HG02588 (cell line): ENCODE measurements around the gene KIAA1549.
"Not testable (repeated sequence)": the region's sequence is repeated elsewhere in the genome, so short reads cannot be mapped to it uniquely, and the experiment has no call there.

Experiments
- ATAC-seq: cut with Tn5 transposase; IDR thresholded peaks from one replicate; pipeline ENCODE4 v1.9.1; 2021; ENCODE audit warnings: mild to moderate bottlenecking, moderate library complexity; ENCODE audit not compliant: unreplicated experiment

The KIAA1549 gene

DNA sequence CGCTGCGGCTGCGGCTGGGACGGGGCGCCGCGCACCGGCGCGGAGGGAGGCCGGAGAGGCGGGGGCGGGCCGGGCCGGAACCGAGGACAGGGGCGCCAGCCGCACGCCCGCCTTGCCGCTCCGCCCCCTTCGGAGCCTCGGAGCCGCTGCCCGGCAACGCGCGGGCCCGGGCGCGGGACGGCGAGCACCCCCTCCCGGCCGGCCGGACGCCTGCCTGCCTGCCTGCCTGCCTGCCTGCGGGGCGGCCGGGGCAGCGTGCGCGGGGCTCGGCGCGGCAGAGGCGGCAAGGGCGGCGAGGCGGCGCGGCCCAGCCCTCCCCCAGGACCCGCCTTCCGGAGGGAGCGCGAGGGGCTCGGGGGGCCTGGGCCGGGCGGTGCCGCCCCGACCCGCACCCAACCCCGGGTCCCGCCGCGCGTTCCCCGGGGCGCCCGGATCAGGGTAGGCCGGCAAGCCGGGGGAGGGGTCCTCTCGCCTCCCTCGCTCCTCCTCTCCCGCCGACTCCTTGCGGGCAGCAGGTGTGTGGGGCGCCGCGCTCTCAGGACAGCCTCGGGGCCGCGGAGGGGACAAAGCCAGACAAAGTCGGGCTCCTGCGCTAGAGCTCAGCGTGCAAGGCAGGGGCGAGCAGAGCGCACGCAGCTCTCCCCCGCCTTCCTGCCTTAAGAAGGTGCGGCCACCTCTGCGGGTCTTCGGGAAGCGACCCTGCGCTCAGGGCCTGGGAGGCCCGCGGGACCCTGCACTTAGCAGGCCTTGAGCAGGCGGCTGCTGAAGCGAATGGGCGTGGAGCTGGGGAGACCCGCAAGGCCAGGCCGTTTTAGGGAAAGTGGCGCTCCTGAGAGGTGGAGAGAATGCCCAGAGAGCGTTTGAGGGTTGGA, at the start of gene KIAA1549:
TSS of gene KIAA1549 (minus strand) at position 58 of the 872 bp plus-strand sequence. CDS start 120 bp downstream, outside the sequence.
- ATAC-seq = peak; percentile 93

DNA sequence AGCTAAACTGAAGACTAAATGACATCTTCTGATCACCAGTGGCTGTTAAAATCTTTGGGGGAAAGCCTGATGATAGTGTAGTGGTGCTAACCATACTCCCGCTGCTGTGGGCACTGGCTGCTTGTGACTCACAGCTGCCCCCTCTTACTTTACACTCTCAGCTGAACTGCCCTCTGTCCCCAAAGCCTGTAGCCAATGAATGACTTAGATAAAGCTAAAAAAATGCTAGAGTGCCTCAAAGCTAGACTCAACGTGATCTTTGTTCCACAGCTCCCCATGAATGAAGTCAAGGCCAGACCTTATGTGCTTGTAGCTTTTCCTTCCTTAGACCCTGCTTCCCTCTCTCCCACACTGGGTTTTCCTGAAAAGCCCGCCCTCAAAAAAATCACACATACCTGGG, 48.2 kb upstream of the KIAA1549 start:
- ATAC-seq = no peak

DNA sequence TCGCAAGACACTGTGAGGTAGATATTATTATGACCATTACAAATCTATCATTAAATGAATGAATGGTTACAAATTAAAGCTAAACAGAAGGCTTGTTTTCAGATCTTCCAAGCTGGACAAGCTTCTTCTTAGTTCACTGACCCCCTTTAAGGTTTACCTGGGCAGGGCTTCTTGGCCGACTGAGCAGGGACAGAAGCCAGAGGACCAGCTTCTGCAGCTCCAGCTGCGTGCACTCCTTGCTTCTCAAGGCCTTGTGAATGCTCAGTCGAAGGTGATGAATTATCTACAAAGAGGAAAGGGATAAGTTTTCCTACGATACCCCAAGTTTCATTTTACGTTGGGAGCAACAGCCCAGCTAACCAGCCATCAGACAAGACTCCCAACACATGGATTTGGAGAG, 45.4 kb upstream of the KIAA1549 start:
- ATAC-seq = no peak

DNA sequence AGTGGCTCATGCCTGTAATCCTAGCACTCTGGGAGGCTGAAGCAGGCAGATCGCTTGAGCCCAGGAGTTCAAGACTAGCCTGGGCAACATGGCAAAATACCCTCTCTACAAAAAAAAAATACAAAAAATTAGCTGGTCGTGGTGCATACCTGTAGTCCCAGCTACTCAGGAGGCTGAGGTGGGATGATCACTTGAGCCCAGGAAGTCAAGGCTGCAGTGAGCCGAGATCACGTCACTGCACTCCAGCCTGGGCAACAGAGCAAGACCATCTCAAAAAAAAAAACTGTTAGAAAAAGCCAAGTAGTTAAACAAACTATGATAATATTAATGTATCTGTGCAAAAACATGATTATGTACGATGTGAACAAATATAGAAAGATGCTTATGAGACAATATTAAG, 44.7 kb upstream of the KIAA1549 start:
- ATAC-seq = not testable (repeated sequence)

DNA sequence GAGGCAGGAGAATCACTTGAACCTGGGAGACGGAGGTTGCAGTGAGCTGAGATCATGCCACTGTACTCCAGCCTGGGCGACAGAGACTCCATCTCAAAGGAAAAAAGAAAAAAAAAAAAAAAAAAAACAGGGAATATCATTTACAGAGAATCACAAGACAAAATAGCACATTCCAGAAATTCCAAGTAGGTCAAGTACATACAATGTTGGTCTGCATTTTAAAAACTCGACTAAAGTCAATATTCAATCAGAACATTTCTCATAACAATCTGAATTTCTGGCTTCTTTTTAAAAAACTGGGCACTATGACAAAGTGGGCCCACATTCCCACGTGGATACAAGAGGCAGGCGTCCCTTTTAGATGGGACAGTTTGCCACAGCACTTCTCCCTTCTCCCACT, 41.9 kb upstream of the KIAA1549 start:
- ATAC-seq = no peak

DNA sequence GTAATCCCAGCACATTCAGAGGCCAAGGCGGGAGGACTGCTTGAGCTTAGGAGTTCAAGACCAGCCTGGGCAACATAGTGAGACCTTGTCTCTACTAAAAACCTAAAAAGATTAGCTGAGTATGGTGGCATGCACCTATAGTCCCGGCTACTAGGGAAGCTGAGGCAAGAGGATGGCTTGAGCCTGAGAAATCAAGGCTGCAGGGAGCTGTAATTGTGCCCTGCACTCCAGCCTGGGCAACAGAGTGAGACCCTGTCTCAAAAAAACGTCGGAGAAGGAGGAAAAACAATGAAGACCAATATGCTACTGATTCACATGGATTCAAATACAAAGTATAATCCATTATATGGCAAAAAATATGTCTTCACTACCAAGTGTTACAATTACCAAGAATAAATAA, 41.1 kb upstream of the KIAA1549 start:
- no peak for ATAC-seq

DNA sequence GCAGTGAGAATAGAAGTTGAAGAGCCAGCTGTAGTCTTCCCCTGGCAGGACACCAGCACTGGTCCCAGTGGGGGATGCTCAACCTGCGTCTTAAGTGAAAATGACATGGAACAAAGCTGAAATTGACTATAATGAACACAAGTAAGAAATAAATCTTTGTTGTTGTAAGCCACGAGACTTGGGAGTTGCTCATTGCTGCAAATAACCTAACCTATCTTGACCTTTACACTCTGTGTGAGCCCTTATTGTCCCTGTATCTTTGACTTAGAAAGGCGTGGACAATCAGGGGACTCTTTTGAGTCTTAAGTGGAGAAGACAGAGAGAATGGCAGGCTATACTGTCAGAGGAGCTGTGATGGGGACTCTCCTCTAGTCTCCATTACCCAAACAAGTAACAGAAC, 37.7 kb upstream of the KIAA1549 start:
- no peak for ATAC-seq

DNA sequence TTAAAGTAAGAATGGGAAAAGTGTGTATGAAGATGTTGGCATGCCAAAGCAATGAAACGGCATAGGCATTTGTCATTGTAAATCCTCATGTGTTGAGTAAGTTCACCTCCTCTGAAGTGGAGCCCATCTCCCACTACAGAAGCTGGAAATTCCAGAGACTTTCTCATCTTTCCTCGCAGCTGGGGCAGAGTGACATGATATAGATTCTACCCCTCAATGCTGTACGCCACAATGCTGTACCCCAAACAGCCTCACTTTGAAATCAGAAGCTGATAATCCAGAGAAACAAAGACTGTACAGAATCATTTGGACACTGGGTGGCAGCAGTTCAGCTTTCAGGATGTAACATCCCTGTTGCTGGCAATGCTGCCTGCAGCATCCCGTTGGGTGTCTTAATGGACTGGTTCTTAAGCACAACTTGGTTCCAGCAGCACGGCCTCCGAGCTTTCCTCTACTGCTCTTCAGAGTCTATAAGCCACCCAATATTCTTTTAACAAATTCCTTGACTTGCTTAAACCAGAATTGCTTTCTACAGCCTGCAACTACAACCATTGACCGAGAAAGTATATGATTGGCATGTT, 35.8 kb upstream of the KIAA1549 start:
- peak; percentile 58 for ATAC-seq

DNA sequence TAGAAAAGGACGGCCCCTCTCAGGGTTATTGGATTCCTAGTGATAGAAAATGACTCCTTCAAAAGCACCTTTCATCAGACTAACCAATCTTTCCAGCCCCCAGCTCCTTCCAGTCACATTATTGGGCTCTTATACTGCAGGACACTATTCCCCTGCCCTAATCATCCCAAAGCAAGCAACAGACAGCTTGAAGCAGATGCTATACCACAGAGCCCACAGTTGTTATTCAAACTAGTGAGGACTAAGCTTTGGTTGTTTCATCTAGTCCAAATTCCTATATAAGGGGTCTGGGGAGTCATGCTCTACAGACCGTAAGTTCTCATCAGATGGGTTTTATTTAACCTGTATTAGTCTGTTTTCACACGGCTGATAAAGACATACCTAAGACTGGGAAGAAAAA, 30.2 kb upstream of the KIAA1549 start:
- no peak for ATAC-seq

DNA sequence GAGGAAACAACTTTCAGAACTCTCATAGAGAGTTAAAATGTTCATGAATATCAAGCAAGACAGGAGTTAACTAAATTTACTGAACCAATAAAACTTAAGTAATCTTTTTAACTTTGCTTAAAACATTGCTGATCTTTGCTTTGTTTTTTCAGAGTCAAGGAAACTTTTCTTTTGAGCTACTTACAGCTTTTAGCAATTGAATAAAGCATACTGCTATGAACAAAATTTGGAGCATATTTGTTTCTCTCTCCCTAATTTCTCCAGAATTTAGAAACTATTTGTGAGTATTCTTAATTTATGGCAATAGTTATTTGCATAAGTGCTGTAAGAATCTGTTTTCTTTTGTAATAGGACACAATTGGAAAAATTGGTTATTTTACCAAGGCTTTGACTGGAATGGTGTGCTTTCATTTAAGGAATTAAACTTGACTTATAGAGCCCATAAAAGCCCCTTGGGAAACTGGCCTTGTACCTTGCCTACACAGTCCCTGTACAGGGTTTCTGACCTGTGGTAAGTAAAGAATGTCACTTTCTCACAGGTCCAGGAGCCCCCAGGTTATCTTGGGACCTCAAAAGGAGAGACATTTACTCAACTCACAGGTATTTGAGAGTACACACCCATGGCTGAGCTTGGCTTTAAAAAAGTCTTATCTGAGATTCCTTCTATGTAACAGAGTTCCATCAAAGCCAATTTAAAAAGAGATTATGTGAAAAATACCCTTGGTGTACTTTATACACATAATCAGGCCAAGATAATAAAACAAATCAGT, 23.3 kb upstream of the KIAA1549 start:
- no peak for ATAC-seq

DNA sequence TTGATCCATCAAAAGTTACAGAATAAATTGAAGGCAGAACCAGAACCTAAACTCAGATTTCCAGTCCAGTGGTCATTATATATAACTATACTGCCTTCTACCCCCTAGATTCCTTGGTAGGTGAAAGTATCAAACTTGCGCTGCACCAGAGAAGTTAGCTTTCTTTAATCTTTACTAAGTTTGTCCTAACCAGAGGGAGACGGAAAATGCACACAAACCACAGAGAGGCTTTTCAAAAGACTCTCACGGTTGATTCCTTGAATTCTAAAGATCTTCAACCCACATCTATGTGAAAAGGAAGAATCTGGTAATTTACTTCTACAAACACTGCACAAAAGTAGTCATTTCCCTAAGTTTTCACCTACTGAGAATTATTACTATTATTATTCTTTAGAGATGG, 18.2 kb upstream of the KIAA1549 start:
- no peak for ATAC-seq

DNA sequence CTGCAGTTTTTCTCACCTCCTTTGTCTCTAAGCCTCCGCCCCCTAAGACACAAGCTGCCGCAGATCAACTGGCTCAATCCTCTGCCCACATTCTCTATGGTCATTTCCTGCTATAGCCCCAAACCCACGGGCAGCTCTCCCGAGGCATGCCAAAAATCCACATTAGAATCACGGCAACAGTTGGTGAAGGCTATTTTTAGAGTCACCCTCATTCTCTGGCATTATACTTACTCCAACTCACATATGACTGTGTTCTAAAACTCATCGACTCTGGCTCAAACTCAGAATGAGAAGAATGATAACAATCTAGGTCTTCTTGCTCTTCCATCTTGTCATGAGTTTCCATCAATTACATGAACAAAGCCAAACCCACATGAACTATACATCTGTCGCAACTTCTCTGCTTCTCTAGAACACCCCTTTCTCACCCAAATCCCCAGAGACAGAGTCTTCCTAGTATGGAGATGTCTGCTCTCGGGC, 10.9 kb upstream of the KIAA1549 start:
- no peak for ATAC-seq

DNA sequence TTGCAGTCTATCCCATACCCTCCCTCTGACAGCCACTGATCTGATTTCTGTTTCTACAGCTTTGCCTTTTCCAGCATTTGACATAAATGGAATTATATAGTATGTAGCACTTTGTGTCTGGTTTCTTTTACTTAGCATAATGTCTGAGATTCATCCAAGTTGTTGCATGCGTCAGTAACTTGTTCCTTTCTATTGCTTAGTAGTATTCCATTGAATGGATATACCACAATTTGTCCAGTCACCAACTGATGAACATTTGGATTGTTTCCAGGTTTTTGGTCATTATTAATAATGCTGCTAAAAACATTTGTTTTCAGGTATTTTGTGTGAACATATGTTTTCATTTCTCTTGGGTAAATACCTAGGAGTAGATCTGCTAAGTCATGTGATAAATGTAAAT, 6.5 kb upstream of the KIAA1549 start:
- no peak for ATAC-seq

DNA sequence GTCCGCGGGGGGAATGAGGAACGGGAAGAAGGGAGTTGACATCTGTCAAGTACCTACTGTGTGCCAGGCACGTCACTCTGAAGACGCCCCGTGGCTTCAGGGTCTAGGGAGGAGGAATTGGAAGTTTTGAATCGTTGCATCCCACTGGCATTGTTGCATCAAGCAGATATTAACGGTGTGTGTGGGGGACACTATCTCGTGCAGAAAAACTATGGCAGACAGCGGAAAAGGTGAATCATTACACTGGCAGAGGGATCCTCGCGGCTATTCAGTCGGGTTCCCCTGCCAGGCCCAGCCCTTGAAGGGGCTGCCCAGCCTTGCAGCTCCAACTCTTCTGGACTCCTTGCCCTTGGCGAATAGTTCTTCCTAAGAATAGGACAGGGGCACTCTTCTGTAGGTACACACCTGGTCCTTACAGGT, 1.0 kb upstream of the KIAA1549 start:
- ATAC-seq = no peak

DNA sequence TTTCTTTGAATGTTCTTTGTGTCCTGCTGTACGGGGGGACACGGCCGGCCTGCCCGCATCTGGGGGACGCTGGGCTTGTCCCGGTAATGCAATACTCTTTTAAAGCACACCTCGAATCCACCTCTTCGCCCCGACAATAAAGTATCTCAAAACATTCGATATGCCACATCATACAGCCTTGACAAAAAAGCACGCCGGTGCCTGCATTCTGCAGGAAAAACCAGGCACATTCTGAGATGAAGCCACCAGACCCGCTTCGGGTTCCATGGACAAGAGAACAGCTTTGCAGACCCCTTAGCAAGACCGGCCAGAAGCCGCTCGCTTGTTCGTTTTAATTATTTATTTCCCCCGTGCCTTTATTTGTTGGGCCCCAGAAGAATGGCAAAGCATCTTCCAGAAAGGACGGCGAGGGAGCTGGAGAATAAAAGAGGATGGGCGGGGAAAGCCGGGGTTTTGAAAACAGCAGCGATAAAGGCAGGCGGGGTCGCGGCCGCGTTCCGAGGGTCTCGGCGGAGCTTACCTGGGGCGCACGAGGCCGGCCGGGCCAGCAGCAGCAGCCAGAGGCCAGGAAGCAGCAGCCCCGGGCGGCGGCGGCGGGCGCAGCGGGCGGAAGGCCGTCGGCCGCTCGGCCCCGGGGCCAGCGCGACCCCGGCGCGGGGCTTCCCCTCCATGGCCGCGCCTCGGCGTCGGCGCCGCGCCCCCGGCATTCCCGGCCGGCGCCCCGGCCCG, 462 bp downstream of the KIAA1549 start:
- ATAC-seq = peak; percentile 41

DNA sequence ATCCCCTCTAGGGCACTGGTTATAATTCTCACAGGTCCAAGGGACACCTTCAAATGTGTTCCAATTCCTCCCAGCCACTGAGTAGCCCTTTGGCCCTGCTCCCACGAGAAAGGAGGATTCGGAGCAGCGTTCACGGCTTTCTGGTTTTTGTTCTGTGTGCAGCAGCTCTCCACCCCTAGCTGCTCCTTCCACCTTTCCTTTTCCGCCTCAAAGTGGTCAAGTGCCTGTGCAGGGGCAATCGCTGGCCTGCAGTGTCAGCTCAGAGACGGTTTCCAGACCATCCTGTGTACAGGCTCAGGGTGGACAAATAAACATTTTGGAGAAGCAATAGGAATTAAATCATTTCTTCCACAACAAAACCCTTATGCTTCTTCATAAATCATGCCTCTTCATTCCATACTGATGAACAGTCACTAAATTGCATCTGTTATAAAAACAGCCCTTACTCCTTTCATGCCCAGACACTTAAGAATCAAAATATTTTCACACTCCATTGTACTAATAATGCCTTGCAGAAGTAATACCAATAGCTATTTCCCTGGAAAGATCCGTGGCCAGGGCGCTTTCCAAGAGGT, 1.1 kb downstream of the KIAA1549 start:
- ATAC-seq = no peak

DNA sequence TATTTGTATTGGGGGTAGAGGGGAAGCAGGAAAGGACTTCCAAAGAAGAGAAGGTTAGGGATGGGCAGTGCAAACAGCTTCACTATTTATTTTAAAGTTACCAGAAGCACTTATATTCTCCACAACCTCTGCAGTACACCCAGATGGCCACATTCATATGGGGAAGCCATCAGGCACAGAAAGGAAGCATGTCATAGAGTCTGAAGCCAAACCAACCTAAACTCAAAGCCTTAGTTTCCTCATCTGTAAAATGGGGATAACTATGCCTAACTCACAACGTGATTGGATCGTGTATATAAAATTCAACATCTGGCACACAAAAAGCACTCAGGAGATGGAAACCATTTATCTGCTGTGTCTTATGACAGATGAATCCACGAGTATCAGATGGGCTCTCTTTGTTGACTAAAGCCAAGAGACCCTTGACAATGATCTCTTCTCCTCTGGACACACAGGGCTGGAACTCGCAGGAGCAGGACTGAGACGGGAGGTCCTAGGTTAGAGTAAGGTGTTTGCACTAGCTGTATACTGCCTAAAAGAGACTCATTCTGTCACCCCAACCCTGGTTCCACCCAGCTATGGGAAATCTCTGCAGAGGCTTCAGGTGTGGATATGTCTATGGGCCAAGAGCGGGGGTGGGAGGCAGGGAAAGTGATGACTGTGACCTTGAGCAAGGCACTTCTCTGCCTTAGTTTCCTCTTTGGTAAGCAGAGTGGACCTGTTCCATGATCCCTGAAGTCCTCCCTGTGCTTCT, 1.8 kb downstream of the KIAA1549 start:
- no peak for ATAC-seq

DNA sequence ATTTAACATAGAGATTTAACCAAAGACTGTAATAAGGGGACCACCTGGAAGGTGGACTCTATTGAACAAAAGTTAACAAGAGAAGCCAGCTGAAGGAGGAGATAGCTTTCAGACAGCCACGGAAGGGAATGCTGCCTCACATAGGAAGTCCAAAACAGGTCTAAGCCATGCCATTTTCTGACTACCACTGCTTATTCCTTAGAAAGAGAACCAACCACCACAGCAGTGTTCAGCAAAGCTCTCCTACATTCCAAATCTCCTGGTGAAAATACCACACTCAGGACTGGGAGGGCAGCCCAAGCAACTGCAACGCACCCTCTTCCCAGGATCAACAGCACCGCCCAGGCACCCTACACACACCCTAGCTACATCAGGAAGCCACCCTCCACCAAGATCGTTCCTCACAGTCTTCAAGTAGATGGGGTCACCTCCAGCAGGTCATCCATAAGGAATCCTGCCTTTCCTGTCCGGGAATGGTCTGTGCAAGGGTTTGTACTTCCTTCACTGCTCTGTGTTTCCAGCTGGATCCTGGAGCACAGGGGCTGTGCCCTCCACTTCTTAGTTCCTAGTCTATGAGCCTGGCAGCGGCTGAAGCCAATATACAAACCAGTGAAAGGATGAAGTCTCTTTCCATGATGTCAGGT, 2.5 kb downstream of the KIAA1549 start:
- ATAC-seq = no peak

DNA sequence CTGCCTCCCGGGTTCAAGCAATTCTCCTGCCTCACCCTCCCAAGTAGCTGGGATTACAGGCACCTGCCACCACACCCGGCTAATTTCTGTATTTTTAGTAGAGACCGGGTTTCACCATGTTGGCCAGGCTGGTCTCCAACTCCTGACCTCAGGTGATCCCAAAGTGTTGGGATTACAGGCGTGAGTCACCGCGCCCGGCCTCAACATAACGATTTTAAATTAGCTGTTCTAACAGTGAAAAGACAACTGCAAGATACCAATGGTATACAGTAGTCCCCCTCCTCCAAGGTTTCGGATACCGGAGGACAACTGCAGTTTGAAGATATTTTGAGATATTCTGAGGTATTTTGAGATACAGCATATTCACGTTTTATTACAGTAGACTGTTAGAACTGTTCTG, 5.0 kb downstream of the KIAA1549 start:
- ATAC-seq = not testable (repeated sequence)
